Osteoblast (primary cell): ENCODE data around the gene VSTM2B. TPM values are rescaled to one million over a fixed set of nuclear protein-coding genes. Genes with fewer than 3 reads are reported as not detected.

Experiments used
- DNase-seq: peaks from one replicate; pipeline ENCODE4 v3.0.0; 2011; ENCODE audit warnings: low spot score, mixed read lengths; ENCODE audit not compliant: insufficient read length; ENCODE audit errors: missing footprints
- H2AFZ ChIP-seq: 2 replicates; pipeline ENCODE4 v1.6.0; 2011; ENCODE audit warnings: mild to moderate bottlenecking, low read length
- H3K27ac ChIP-seq: 2 replicates; pipeline ENCODE4 v1.5.1; 2011; ENCODE audit warnings: mild to moderate bottlenecking, low read depth, low read length, moderate library complexity
- H3K27me3 ChIP-seq: 2 replicates; pipeline ENCODE4 v1.6.0; 2012; ENCODE audit warnings: mild to moderate bottlenecking, control low read depth, inconsistent platforms, low read length, moderate library complexity; ENCODE audit not compliant: insufficient read depth
- H3K36me3 ChIP-seq: 2 replicates; pipeline ENCODE4 v1.5.1; 2011; ENCODE audit warnings: mild to moderate bottlenecking, low read length, control low read depth, moderate library complexity; ENCODE audit not compliant: insufficient read depth
- H3K4me1 ChIP-seq: 2 replicates; pipeline ENCODE4 v1.5.1; 2011; ENCODE audit warnings: mild to moderate bottlenecking, low read length, control low read depth, moderate library complexity; ENCODE audit not compliant: insufficient read depth
- H3K4me2 ChIP-seq: 2 replicates; pipeline ENCODE4 v1.6.0; 2011; ENCODE audit warnings: mild to moderate bottlenecking, low read length; ENCODE audit not compliant: insufficient read depth
- H3K4me3 ChIP-seq: fragments of 200-600 bp; sonication (generic); 3 replicates; pipeline ENCODE4 v1.5.1; 2012; ENCODE audit warnings: mild to moderate bottlenecking, low read length, inconsistent platforms; ENCODE audit not compliant: insufficient read depth
- H3K79me2 ChIP-seq: 2 replicates; pipeline ENCODE4 v1.6.0; 2012; ENCODE audit warnings: mild to moderate bottlenecking, low read length, control low read depth, inconsistent platforms; ENCODE audit not compliant: insufficient read depth
- H3K9me3 ChIP-seq: 2 replicates; pipeline ENCODE4 v1.5.1; 2011; ENCODE audit warnings: low read depth, low read length, control low read depth
- H4K20me1 ChIP-seq: 2 replicates; pipeline ENCODE4 v1.6.0; 2012; ENCODE audit warnings: mild to moderate bottlenecking, low read length, control low read depth; ENCODE audit not compliant: insufficient read depth
- CTCF ChIP-seq: IDR thresholded peaks from 2 replicates; pipeline ENCODE4 v1.5.1; 2011; ENCODE audit warnings: mild to moderate bottlenecking, low read depth, low read length, moderate library complexity; ENCODE audit errors: extremely low read depth
- total RNA-seq: library from RNA; depleted of rRNA; stranded (reverse); fragments of >200 nt; gene quantifications from 2 replicates; pipeline ENCODE4 v1.2.3, GENCODE V29; 2012

VSTM2B gene
- total RNA-seq, 1 donor = not detected

GRCh38 chr19:29546583-29547190, 20.9 kb downstream of the VSTM2B start:
- no peak for TF ChIP-seq CTCF
- H3K4me3 ChIP-seq = no peak overlapping the region
- H4K20me1 ChIP-seq = no peaks in the 10 kb centered on the region
- no peaks in the 10 kb centered on the region for H3K27me3 ChIP-seq
- H3K9me3 ChIP-seq = no peaks in the 10 kb centered on the region
- no peak overlapping the region for H2AFZ ChIP-seq
- no peak overlapping the region for H3K27ac ChIP-seq
- no peaks in the 10 kb centered on the region for H3K36me3 ChIP-seq
- H3K4me1 ChIP-seq = no peaks in the 10 kb centered on the region
- DNase-seq = peak; percentile 45
- H3K4me2 ChIP-seq = no peak overlapping the region
- no peaks in the 10 kb centered on the region for H3K79me2 ChIP-seq

GRCh38 chr19:29547361-29547960, 21.7 kb downstream of the VSTM2B start:
- no peaks in the 10 kb centered on the region for H3K4me1 ChIP-seq
- H3K79me2 ChIP-seq = no peaks in the 10 kb centered on the region
- no peak overlapping the region for H3K27ac ChIP-seq
- H2AFZ ChIP-seq = no peak overlapping the region
- no peaks in the 10 kb centered on the region for H3K9me3 ChIP-seq
- no peak overlapping the region for H3K4me2 ChIP-seq
- H3K4me3 ChIP-seq = no peak overlapping the region
- no peak for DNase-seq
- no peak for TF ChIP-seq CTCF
- H3K36me3 ChIP-seq = no peaks in the 10 kb centered on the region
- H4K20me1 ChIP-seq = no peaks in the 10 kb centered on the region
- H3K27me3 ChIP-seq = no peaks in the 10 kb centered on the region

- TF ChIP-seq CTCF = no peak
- DNase-seq = peak; percentile 74
- no peak overlapping the region for H2AFZ ChIP-seq
- no peak overlapping the region for H3K4me2 ChIP-seq
- H3K79me2 ChIP-seq = no peaks in the 10 kb centered on the region
- no peaks in the 10 kb centered on the region for H3K4me1 ChIP-seq
- no peak overlapping the region for H3K27ac ChIP-seq
- no peaks in the 10 kb centered on the region for H3K36me3 ChIP-seq
- H3K9me3 ChIP-seq = no peaks in the 10 kb centered on the region
- H4K20me1 ChIP-seq = no peaks in the 10 kb centered on the region
- no peaks in the 10 kb centered on the region for H3K27me3 ChIP-seq
- no peak overlapping the region for H3K4me3 ChIP-seq
Observed at GRCh38 chr19:29547981-29548380, 22.2 kb downstream of the VSTM2B start.

GRCh38 chr19:29548483-29549085, 22.8 kb downstream of the VSTM2B start:
- H3K27ac ChIP-seq = no peak overlapping the region
- H3K36me3 ChIP-seq = no peaks in the 10 kb centered on the region

More at GRCh38 chr19:29548483-29549085, 22.8 kb downstream of the VSTM2B start:
- no peak for DNase-seq
- no peaks in the 10 kb centered on the region for H3K79me2 ChIP-seq
- H2AFZ ChIP-seq = no peak overlapping the region
- no peak overlapping the region for H3K4me3 ChIP-seq
- no peaks in the 10 kb centered on the region for H3K4me1 ChIP-seq
- TF ChIP-seq CTCF = no peak
- no peaks in the 10 kb centered on the region for H3K27me3 ChIP-seq
- H3K4me2 ChIP-seq = no peak overlapping the region
- no peaks in the 10 kb centered on the region for H4K20me1 ChIP-seq
- H3K9me3 ChIP-seq = no peaks in the 10 kb centered on the region
